Stimulated activated CD8-positive, alpha-beta memory T cell treated with anti-CD3 and anti-CD28 coated beads, Interleukin-12 subunit alpha, Interleukin-12 subunit beta, amount 100 ng/mL, for 1 hour (primary cell): Measurements from ENCODE around the gene PPY.
"Not testable (repeated sequence)": the region's sequence is repeated elsewhere in the genome, so short reads cannot be mapped to it uniquely, and the experiment has no call there.

Experiments used
- DNase-seq: peaks from one replicate; pipeline ENCODE4 v3.0.0-alpha.2; 2020; ENCODE audit warnings: low read depth

The PPY gene

GRCh38 chr17:43962479-43962878, 20.2 kb upstream of the PPY start:
- DNase-seq: no peak

- no peak for DNase-seq
Measured at GRCh38 chr17:43961954-43962353, 19.7 kb upstream of the PPY start.

- DNase-seq: not testable (repeated sequence)
Measured at GRCh38 chr17:43961292-43961691, 19.0 kb upstream of the PPY start.

GRCh38 chr17:43958748-43959352, 16.6 kb upstream of the PPY start:
- no peak for DNase-seq

GRCh38 chr17:43956222-43956621, 13.9 kb upstream of the PPY start:
- no peak for DNase-seq

GRCh38 chr17:43953746-43954145, 11.5 kb upstream of the PPY start, which contains the start of gene PYY:
PYY (minus strand) TSS chr17:43953940; CDS start chr17:43953483, 457 bp downstream.
- DNase-seq: no peak

- DNase-seq: no peak
Measured at GRCh38 chr17:43952724-43953666, 10.7 kb upstream of the PPY start.

- DNase-seq: no peak
Measured at GRCh38 chr17:43952351-43952723, 10.1 kb upstream of the PPY start.

- no peak for DNase-seq
Measured at GRCh38 chr17:43951750-43952149, 9.5 kb upstream of the PPY start.

GRCh38 chr17:43950554-43950953, 8.3 kb upstream of the PPY start:
- DNase-seq: no peak

GRCh38 chr17:43949781-43950180, 7.5 kb upstream of the PPY start:
- no peak for DNase-seq

- DNase-seq: no peak
Measured at GRCh38 chr17:43946781-43947180, 4.5 kb upstream of the PPY start.

GRCh38 chr17:43945074-43945829, 3.0 kb upstream of the PPY start:
- DNase-seq: no peak

GRCh38 chr17:43940630-43941029, 1.6 kb downstream of the PPY start:
- DNase-seq: no peak

GRCh38 chr17:43939886-43940285, 2.4 kb downstream of the PPY start:
- DNase-seq: no peak

GRCh38 chr17:43939452-43939851, 2.8 kb downstream of the PPY start:
- DNase-seq: not testable (repeated sequence)

- DNase-seq: no peak
Measured at GRCh38 chr17:43938838-43939182, 3.5 kb downstream of the PPY start.

GRCh38 chr17:43936434-43936833, 5.8 kb downstream of the PPY start:
- DNase-seq: no peak

GRCh38 chr17:43935926-43936261, 6.4 kb downstream of the PPY start:
- no peak for DNase-seq

- DNase-seq: no peak
Measured at GRCh38 chr17:43935204-43935925, 6.9 kb downstream of the PPY start.

GRCh38 chr17:43932923-43933322, 9.4 kb downstream of the PPY start:
- no peak for DNase-seq

- DNase-seq: no peak
Measured at GRCh38 chr17:43932357-43932756, 9.9 kb downstream of the PPY start.
